DND-41 (cell line): ENCODE results near the gene PSEN2.
A peak's percentile ranks its signal among the peaks of the same experiment; 100 is the strongest.

Experiments
- ATAC-seq: fragments of 200-7000 bp; cut with Tn5 transposase; 3 replicates; pipeline ENCODE4 v1.9.1; 2021; ENCODE audit warnings: low read depth; ENCODE audit not compliant: insufficient read depth
- DNase-seq: peaks from one replicate; pipeline ENCODE4 v3.0.0-alpha.2; 2020
- H2AFZ ChIP-seq: 2 replicates; pipeline ENCODE4 v1.6.0; 2012; ENCODE audit warnings: low read depth, low read length
- H3K27ac ChIP-seq: 2 replicates; pipeline ENCODE4 v1.5.1; 2012; ENCODE audit warnings: low read length, inconsistent platforms
- H3K27me3 ChIP-seq: fragments of 200-600 bp; sonication (generic); 2 replicates; pipeline ENCODE4 v1.6.0; 2012; ENCODE audit warnings: low read length, mild to moderate bottlenecking, inconsistent platforms; ENCODE audit not compliant: insufficient read depth, poor library complexity
- H3K36me3 ChIP-seq: 2 replicates; pipeline ENCODE4 v1.5.1; 2012; ENCODE audit warnings: low read length, inconsistent platforms; ENCODE audit not compliant: insufficient read depth
- H3K4me1 ChIP-seq: 2 replicates; pipeline ENCODE4 v1.5.1; 2012; ENCODE audit warnings: mild to moderate bottlenecking, low read length; ENCODE audit not compliant: insufficient read depth
- H3K4me2 ChIP-seq: 2 replicates; pipeline ENCODE4 v1.6.0; 2012; ENCODE audit warnings: mild to moderate bottlenecking, moderate library complexity, low read length, inconsistent platforms; ENCODE audit not compliant: insufficient read depth
- H3K4me3 ChIP-seq, 2 experiments: fragments of 200-600 bp in 1 of 2; shearing (Covaris generic) in 1 of 2; 2 replicates each; pipeline ENCODE4 v1.5.1; 2012 to 2016; ENCODE audit warnings: inconsistent platforms in 2 of 2, low read length in 2 of 2, mild to moderate bottlenecking in 2 of 2, low read depth in 1 of 2, moderate library complexity in 1 of 2
- H3K79me2 ChIP-seq: 2 replicates; pipeline ENCODE4 v1.6.0; 2012; ENCODE audit warnings: low read length, inconsistent platforms; ENCODE audit not compliant: insufficient read depth
- H3K9ac ChIP-seq: 2 replicates; pipeline ENCODE4 v1.6.0; 2012; ENCODE audit warnings: low read depth, mild to moderate bottlenecking, inconsistent platforms, low read length, moderate library complexity
- H3K9me3 ChIP-seq: 2 replicates; pipeline ENCODE4 v1.5.1; 2012; ENCODE audit warnings: low read length, moderate library complexity, mild to moderate bottlenecking, inconsistent platforms; ENCODE audit not compliant: insufficient read depth, severe bottlenecking
- H4K20me1 ChIP-seq: 2 replicates; pipeline ENCODE4 v1.6.0; 2012; ENCODE audit warnings: low read length; ENCODE audit not compliant: insufficient read depth
- CTCF ChIP-seq: IDR thresholded peaks from 2 replicates; pipeline ENCODE4 v1.5.1; 2012; ENCODE audit warnings: borderline replicate concordance, low read length, moderate library complexity, mild to moderate bottlenecking; ENCODE audit not compliant: poor library complexity, severe bottlenecking; ENCODE audit errors: extremely low read depth
- EZH2 ChIP-seq: IDR thresholded peaks from 3 replicates; pipeline ENCODE4 v1.6.1; 2012; ENCODE audit warnings: borderline replicate concordance, low read depth, mild to moderate bottlenecking, moderate library complexity, low read length, inconsistent platforms; ENCODE audit not compliant: severe bottlenecking

The PSEN2 gene

GRCh38 chr1:226826479-226827261, 43.7 kb upstream of the PSEN2 start:
- H3K9ac ChIP-seq, result no peak overlapping the region; the same call in 1 of the 2 replicates
- DNase-seq, result no peak
- H3K27ac ChIP-seq, result no peak overlapping the region
- H3K4me1 ChIP-seq, result peaks cover 9% of the 10 kb centered on the region
- no peaks in the 10 kb centered on the region for H3K36me3 ChIP-seq
- TF ChIP-seq EZH2 (no peak), CTCF (no peak)
- H4K20me1 ChIP-seq, result no peaks in the 10 kb centered on the region
- H3K9me3 ChIP-seq, result no peaks in the 10 kb centered on the region
- H3K27me3 ChIP-seq, result no peaks in the 10 kb centered on the region
- no peaks in the 10 kb centered on the region for H3K79me2 ChIP-seq
- no peak for ATAC-seq
- H3K4me3 ChIP-seq, result no peak overlapping the region
- no peak overlapping the region for H3K4me2 ChIP-seq
- H2AFZ ChIP-seq, result peak overlapping the region; percentile 96; the same call in 1 of the 2 replicates

- Histone ChIP-seq H3K27me3 (no peaks in the 10 kb centered on the region), H3K4me3 (no peak overlapping the region), H3K4me1 (peaks cover 9% of the 10 kb centered on the region), H3K36me3 (no peaks in the 10 kb centered on the region), H3K4me2 (no peak overlapping the region), H3K27ac (no peak overlapping the region), H3K9me3 (no peaks in the 10 kb centered on the region), H4K20me1 (no peaks in the 10 kb centered on the region), H3K9ac (peak overlapping the region; percentile 42), H3K79me2 (no peaks in the 10 kb centered on the region), H2AFZ (peak overlapping the region; percentile 96)
- TF ChIP-seq EZH2 (no peak), CTCF (no peak)
- DNase-seq, result no peak
- no peak for ATAC-seq
Measured at GRCh38 chr1:226827458-226827857, 43.0 kb upstream of the PSEN2 start.

- ATAC-seq (peak; percentile 100), DNase-seq (peak; percentile 91)
- Histone ChIP-seq H3K36me3 (no peaks in the 10 kb centered on the region), H2AFZ (peak overlapping the region; percentile 96), H3K27ac (peak overlapping the region; percentile 65), H3K9ac (peak overlapping the region; percentile 42), H3K4me2 (no peak overlapping the region), H3K4me3 (no peak overlapping the region), H3K9me3 (no peaks in the 10 kb centered on the region), H3K79me2 (no peaks in the 10 kb centered on the region), H3K4me1 (peaks cover 9% of the 10 kb centered on the region), H4K20me1 (no peaks in the 10 kb centered on the region), H3K27me3 (no peaks in the 10 kb centered on the region)
- TF ChIP-seq EZH2 (no peak), CTCF (peak; percentile 97)
Measured at GRCh38 chr1:226827968-226828513, 42.4 kb upstream of the PSEN2 start.
